H1 (cell line): ENCODE data around the gene ADCY9. TPM values are rescaled to one million over a fixed set of nuclear protein-coding genes. Genes with fewer than 3 reads are reported as not detected.

Experiments
- CTCF ChIA-PET: fragments of 300-600 bp; sonication (Branson Sonifier 250); formaldehyde crosslinking; loops from one replicate; lab custom pipeline; 2021; ENCODE audit not compliant: partially characterized antibody; lab: Charles Lee
- POLR2A ChIA-PET: fragments of 300-600 bp; sonication (Branson Sonifier 250); formaldehyde crosslinking; loops from one replicate; lab custom pipeline; 2021; ENCODE audit warnings: inconsistent platforms; ENCODE audit not compliant: partially characterized antibody; lab: Charles Lee
- DNase-seq, 2 experiments: peaks; one replicate each; pipeline versions ENCODE4 v3.0.0 to v3.0.0-alpha.2; 2010 to 2022; ENCODE audit warnings: low spot score in 2 of 2, low read depth in 1 of 2, mixed read lengths in 1 of 2
- FAIRE-seq: peaks from 2 replicates; lab custom pipeline; 2011; peaks lifted over from hg19 to GRCh38; lab: Jason Lieb, UNC
- H2AFZ ChIP-seq: 2 replicates; pipeline ENCODE4 v1.8.1; 2012; ENCODE audit warnings: low read length, inconsistent platforms
- H2AK5ac ChIP-seq: 2 replicates; pipeline ENCODE4 v1.6.1; 2013; ENCODE audit warnings: low read depth, low read length
- H2BK120ac ChIP-seq: replicated peaks from 2 replicates; pipeline ENCODE3; 2013; ENCODE audit warnings: low read depth, low read length, inconsistent platforms
- H2BK12ac ChIP-seq: 2 replicates; pipeline ENCODE4 v1.6.1; 2013; ENCODE audit warnings: low read depth, low read length
- H2BK15ac ChIP-seq: 2 replicates; pipeline ENCODE4 v1.6.1; 2013; ENCODE audit warnings: low read length
- H2BK20ac ChIP-seq: 2 replicates; pipeline ENCODE4 v1.6.1; 2013; ENCODE audit warnings: low read length
- H2BK5ac ChIP-seq: 2 replicates; pipeline ENCODE4 v1.6.1; 2013; ENCODE audit warnings: low read depth, low read length
- H3K14ac ChIP-seq: 2 replicates; pipeline ENCODE4 v1.6.1; 2013; ENCODE audit warnings: inconsistent platforms; ENCODE audit not compliant: insufficient read length
- H3K18ac ChIP-seq: 2 replicates; pipeline ENCODE4 v1.6.1; 2013; ENCODE audit warnings: low read length; ENCODE audit errors: extremely low read depth
- H3K23ac ChIP-seq: 2 replicates; pipeline ENCODE4 v1.6.1; 2013; ENCODE audit warnings: inconsistent platforms; ENCODE audit not compliant: insufficient read length
- H3K23me2 ChIP-seq: 2 replicates; pipeline ENCODE4 v1.6.1; 2013; ENCODE audit warnings: low read depth, low read length
- H3K27ac ChIP-seq: 2 replicates; pipeline ENCODE4 v1.6.1; 2011; ENCODE audit warnings: low read depth, low read length, inconsistent platforms
- H3K27me3 ChIP-seq, 4 experiments: replicated peaks in 1 of 4; 1 replicate in 1 of 4; 2 replicates in 3 of 4; pipeline versions ENCODE4 v1.6.1 to v1.8.1; 2011 to 2013; ENCODE audit warnings: low read length in 3 of 4, mild to moderate bottlenecking in 3 of 4, inconsistent platforms in 2 of 4, mixed read lengths in 2 of 4, moderate library complexity in 1 of 4; ENCODE audit not compliant: control insufficient read depth in 3 of 4, insufficient read depth in 3 of 4; ENCODE audit errors: extremely low read depth in 1 of 4
- H3K36me3 ChIP-seq, 4 experiments: 2 replicates each; pipeline versions ENCODE4 v1.6.1 to v1.8.1; 2011 to 2013; ENCODE audit warnings: mild to moderate bottlenecking in 4 of 4, low read length in 3 of 4, moderate library complexity in 2 of 4, control low read depth in 1 of 4, inconsistent platforms in 1 of 4; ENCODE audit not compliant: insufficient read depth in 4 of 4, control insufficient read depth in 2 of 4
- H3K4ac ChIP-seq: replicated peaks from 2 replicates; pipeline ENCODE3; 2013; ENCODE audit warnings: low read length, low read depth, mixed read lengths, inconsistent platforms; ENCODE audit not compliant: insufficient read length
- H3K4me1 ChIP-seq, 4 experiments: replicated peaks in 1 of 4; 1 replicate in 1 of 4; 2 replicates in 3 of 4; pipeline versions ENCODE4 v1.6.1 to v1.8.1; 2011 to 2013; ENCODE audit warnings: low read length in 3 of 4, inconsistent platforms in 2 of 4, mixed read lengths in 1 of 4; ENCODE audit not compliant: insufficient read depth in 4 of 4, control insufficient read depth in 3 of 4
- H3K4me2 ChIP-seq, 2 experiments: 2 replicates each; pipeline versions ENCODE4 v1.6.1 to v1.8.1; 2011 to 2013; ENCODE audit warnings: low read depth in 2 of 2, low read length in 2 of 2, control low read depth in 1 of 2, inconsistent platforms in 1 of 2, mild to moderate bottlenecking in 1 of 2; ENCODE audit not compliant: insufficient read depth in 1 of 2
- H3K4me3 ChIP-seq, 4 experiments: fragments of 200-600, 300-600 bp in 1 of 4; sonication (generic), shearing (Covaris generic), sonication (Bioruptor Twin) in 1 of 4; 2 replicates each; pipeline versions ENCODE4 v1.5.1 to v1.8.1; 2011 to 2016; ENCODE audit warnings: low read length in 4 of 4, low read depth in 3 of 4, control low read depth in 2 of 4, inconsistent platforms in 2 of 4, mild to moderate bottlenecking in 2 of 4, mixed read lengths in 1 of 4, moderate library complexity in 1 of 4; ENCODE audit not compliant: insufficient read depth in 2 of 4; ENCODE audit errors: extremely low read depth in 1 of 4
- H3K56ac ChIP-seq: replicated peaks from 2 replicates; pipeline ENCODE3; 2013; ENCODE audit warnings: low read depth, mild to moderate bottlenecking, mixed read lengths, low read length, inconsistent platforms; ENCODE audit not compliant: insufficient read length
- H3K79me1 ChIP-seq: 2 replicates; pipeline ENCODE4 v1.6.1; 2013; ENCODE audit warnings: low read depth, low read length, control low read depth
- H3K79me2 ChIP-seq, 2 experiments: 2 replicates each; pipeline versions ENCODE4 v1.6.1 to v1.8.1; 2012 to 2013; ENCODE audit warnings: low read length in 2 of 2, mild to moderate bottlenecking in 2 of 2, inconsistent platforms in 1 of 2; ENCODE audit not compliant: insufficient read depth in 2 of 2, control insufficient read depth in 1 of 2
- H3K9ac ChIP-seq, 4 experiments: replicated peaks in 1 of 4; 1 replicate in 1 of 4; 2 replicates in 3 of 4; pipeline versions ENCODE4 v1.6.1 to v1.8.1; 2011 to 2013; ENCODE audit warnings: low read depth in 3 of 4, low read length in 3 of 4, control low read depth in 2 of 4, mild to moderate bottlenecking in 2 of 4, moderate library complexity in 2 of 4, inconsistent platforms in 1 of 4; ENCODE audit errors: extremely low read depth in 1 of 4
- H3K9me3 ChIP-seq, 2 experiments: 2 replicates each; pipeline versions ENCODE4 v1.6.1 to v1.8.1; 2012 to 2013; ENCODE audit warnings: mild to moderate bottlenecking in 2 of 2, moderate library complexity in 2 of 2, control low read depth in 1 of 2, inconsistent platforms in 1 of 2, low read depth in 1 of 2, low read length in 1 of 2, mixed read lengths in 1 of 2; ENCODE audit not compliant: insufficient read depth in 2 of 2
- H4K20me1 ChIP-seq, 2 experiments: replicated peaks in 1 of 2; 2 replicates each; pipeline versions ENCODE3 to v1.8.1; 2011 to 2013; ENCODE audit warnings: inconsistent platforms in 2 of 2, low read length in 2 of 2, mild to moderate bottlenecking in 1 of 2; ENCODE audit not compliant: insufficient read depth in 2 of 2, control insufficient read depth in 1 of 2
- H4K5ac ChIP-seq: 2 replicates; pipeline ENCODE4 v1.6.1; 2013; ENCODE audit warnings: low read length, low read depth, mixed read lengths, inconsistent platforms; ENCODE audit not compliant: insufficient read length
- H4K8ac ChIP-seq: 2 replicates; pipeline ENCODE4 v1.8.0; 2013; ENCODE audit warnings: mild to moderate bottlenecking, moderate library complexity, low read length, inconsistent platforms; ENCODE audit not compliant: insufficient read depth; ENCODE audit errors: extremely low read depth
- H4K91ac ChIP-seq: replicated peaks from 2 replicates; pipeline ENCODE3; 2013; ENCODE audit warnings: low read length, mixed read lengths, inconsistent platforms; ENCODE audit not compliant: insufficient read length
- BACH1 ChIP-seq: IDR thresholded peaks from 2 replicates; pipeline ENCODE4 v1.6.1; 2012; ENCODE audit warnings: low read length, improper control_type of control experiment
- CHD1 ChIP-seq: IDR thresholded peaks from 2 replicates; pipeline ENCODE4 v1.6.1; 2012; ENCODE audit warnings: low read depth, low read length, improper control_type of control experiment
- EGR1 ChIP-seq: IDR thresholded peaks from 2 replicates; pipeline ENCODE4 v1.6.1; 2011; ENCODE audit warnings: low read depth, low read length, borderline replicate concordance
- EP300 ChIP-seq, 2 experiments: IDR thresholded peaks; 1 replicate in 1 of 2; 2 replicates in 1 of 2; pipeline ENCODE4 v1.6.1; 2011 to 2012; ENCODE audit warnings: low read depth in 2 of 2, low read length in 2 of 2, mild to moderate bottlenecking in 2 of 2, borderline replicate concordance in 1 of 2, inconsistent platforms in 1 of 2, moderate library complexity in 1 of 2
- FOSL1 ChIP-seq: IDR thresholded peaks from 2 replicates; pipeline ENCODE4 v1.6.1; 2011; ENCODE audit warnings: mild to moderate bottlenecking, low read depth, low read length, moderate library complexity; ENCODE audit not compliant: insufficient read depth
- RXRA ChIP-seq: IDR thresholded peaks from 2 replicates; pipeline ENCODE4 v1.6.1; 2011; ENCODE audit warnings: low read depth, mild to moderate bottlenecking, low read length, moderate library complexity; ENCODE audit not compliant: insufficient read depth
- SIRT6 ChIP-seq: IDR thresholded peaks from one replicate; pipeline ENCODE4 v1.7.1; 2012; ENCODE audit warnings: low read length, inconsistent platforms
- SIX5 ChIP-seq: IDR thresholded peaks from 2 replicates; pipeline ENCODE4 v1.6.1; 2011; ENCODE audit warnings: mild to moderate bottlenecking, low read depth, low read length
- SP1 ChIP-seq: IDR thresholded peaks from 2 replicates; pipeline ENCODE4 v1.6.1; 2011; ENCODE audit warnings: low read depth, low read length
- SP2 ChIP-seq: IDR thresholded peaks from 2 replicates; pipeline ENCODE4 v1.6.1; 2012; ENCODE audit warnings: mild to moderate bottlenecking, low read length, inconsistent platforms
- TAF1 ChIP-seq: IDR thresholded peaks from 2 replicates; pipeline ENCODE4 v1.6.1; 2011; ENCODE audit warnings: mild to moderate bottlenecking, low read depth, low read length
- USF2 ChIP-seq: IDR thresholded peaks from 2 replicates; pipeline ENCODE4 v1.6.1; 2011; ENCODE audit warnings: low read length, improper control_type of control experiment
- WGBS, 2 experiments: shearing (Covaris generic) in 1 of 2; methylation state at CpG; one replicate each; pipeline versions ENCODE4 v1.1.6 to v1.1.7; 2013 to 2015; ENCODE audit warnings: low lambda C conversion rate in 2 of 2, mixed read lengths in 2 of 2, inconsistent platforms in 1 of 2, low coverage in 1 of 2, missing lambda C conversion rate in 1 of 2; ENCODE audit not compliant: insufficient replicate concordance in 2 of 2, insufficient coverage in 1 of 2, insufficient read length in 1 of 2; ENCODE audit errors: extremely low coverage in 1 of 2, missing lambda C conversion rate in 1 of 2; 5-methylcytosine and 5-hydroxymethylcytosine counted together
- polyA plus RNA-seq, 7 experiments: library from polyadenylated mRNA; depleted of rRNA in 3 of 7; stranded (reverse) in 5 of 7; unstranded in 2 of 7; fragments of >200 nt in 5 of 7; fragments of 200-250 nt in 2 of 7; gene quantifications; 1 replicate in 5 of 7; 2 replicates in 1 of 7; 4 replicates in 1 of 7; pipeline versions ENCODE4 v1.2.1 to v1.2.3, GENCODE V29; 2011 to 2013; ENCODE audit warnings: missing spikeins in 2 of 7, mixed read lengths in 2 of 7
- total RNA-seq: library from RNA; stranded (reverse); fragmentation: NEBNext Ultra II Directional; extraction: Animal tissue kit (Norgen Biotek cat#: 25700); gene quantifications from 2 replicates; pipeline ENCODE4 v1.2.1, GENCODE V29; 2021

The ADCY9 gene
- total and polyA plus RNA-seq, 2 of the 8 experiments (the other 6 are each of a cell fraction or from before 2014, with no cell fraction given): 5.4 to 13.1 TPM

- no peak overlapping the region for H2BK5ac ChIP-seq
- H3K27ac ChIP-seq: no peak overlapping the region
- H4K20me1 ChIP-seq: peaks cover 2% of the 10 kb centered on the region in 2 experiments
- H3K14ac ChIP-seq: no peak overlapping the region
- H3K9me3 ChIP-seq: no peaks in the 10 kb centered on the region
- FAIRE-seq: no peak
- H3K4me2 ChIP-seq: no peak overlapping the region
- H2AK5ac ChIP-seq: no peak overlapping the region
- no peaks in the 10 kb centered on the region for H3K79me1 ChIP-seq
- H3K23ac ChIP-seq: no peak overlapping the region
- H3K9ac ChIP-seq: no peak overlapping the region
- H4K8ac ChIP-seq: no peak overlapping the region
- H3K27me3 ChIP-seq: no peaks in the 10 kb centered on the region
- H3K4ac ChIP-seq: no peak overlapping the region
- DNase-seq: peak in 1 of 2 experiments; percentile 2
- H3K4me1 ChIP-seq: peaks cover 0 to 4% (median 1%) of the 10 kb centered on the region in 4 experiments; a peak in 3 of 7 replicates
- no peak overlapping the region for H2AFZ ChIP-seq
- H2BK12ac ChIP-seq: no peak overlapping the region
- no peak overlapping the region for H3K18ac ChIP-seq
- no peaks in the 10 kb centered on the region; a peak in 1 of 4 replicates for H3K79me2 ChIP-seq
- H3K23me2 ChIP-seq: no peaks in the 10 kb centered on the region
- H4K91ac ChIP-seq: no peak overlapping the region
- no peak overlapping the region for H3K4me3 ChIP-seq
- H4K5ac ChIP-seq: no peak overlapping the region
- WGBS, 2 experiments: 82% methylated on average over 12 of the region's 12 CpGs; no CpG with 5 or more reads in 1 of the 2 experiments
- CTCF ChIA-PET: interaction anchor here (0.9 kb wide), 1 partner anchor 20 kb away, joined by 4 read pairs; no protein-coding TSS in a partner anchor
- no peak overlapping the region for H3K56ac ChIP-seq
- no peak overlapping the region for H2BK120ac ChIP-seq
- POLR2A ChIA-PET: interaction anchor here (1.0 to 1.6 kb wide), 2 partner anchors 11 to 184 kb away, joined by 4 to 5 read pairs; no protein-coding TSS in a partner anchor
- no peak overlapping the region for H2BK15ac ChIP-seq
- H2BK20ac ChIP-seq: no peak overlapping the region
- H3K36me3 ChIP-seq: no peaks in the 10 kb centered on the region
- TF ChIP-seq BACH1 (no peak), USF2 (no peak), SP1 (no peak), SP2 (no peak), SIRT6 (no peak), FOSL1 (no peak), CHD1 (no peak), EP300 (IDR thresholded peaks at IDR 0.05; ENCODE audit: borderline replicate concordance in 1 of 2, low read depth in 2 of 2, low read length in 2 of 2) (no peak), SIX5 (no peak), TAF1 (no peak), RXRA (no peak), EGR1 (no peak)
Measured at GRCh38 chr16:4087099-4087885, 28.9 kb downstream of the ADCY9 start.
